ENCODE data around the gene PAIP2.
A peak's percentile ranks its signal among the peaks of the same experiment; 100 is the strongest.

PAIP2 gene

GRCh38 chr5:139381837-139382761 lies 40.4 kb downstream of the PAIP2 start:
- H3K36me3 ChIP-seq (ENCODE audit: insufficient read depth, low read length), result no peaks in the 10 kb centered on the region; the same call in 1 of the 2 replicates
- peaks cover 31% of the 10 kb centered on the region for H3K79me2 ChIP-seq (ENCODE audit: insufficient read depth, low read length)
- H4K20me1 ChIP-seq (ENCODE audit: insufficient read depth, low read length, poor library complexity, severe bottlenecking), result peaks cover 34% of the 10 kb centered on the region
- H3K9me3 ChIP-seq (ENCODE audit: insufficient read depth, low read depth, low read length), result no peaks in the 10 kb centered on the region
- no peaks in the 10 kb centered on the region; the same call in 1 of the 2 replicates for H3F3A ChIP-seq (ENCODE audit: low read depth)
- H3K27me3 ChIP-seq (ENCODE audit: insufficient read depth, low read length, poor library complexity, severe bottlenecking), result no peaks in the 10 kb centered on the region
- no peaks in the 10 kb centered on the region for H3K9me2 ChIP-seq (replicated peaks; ENCODE audit: low read depth, low read length)
- H3K9ac ChIP-seq (ENCODE audit: low read depth, low read length, poor library complexity, severe bottlenecking), result no peak overlapping the region
- TF ChIP-seq, protein P1, sequence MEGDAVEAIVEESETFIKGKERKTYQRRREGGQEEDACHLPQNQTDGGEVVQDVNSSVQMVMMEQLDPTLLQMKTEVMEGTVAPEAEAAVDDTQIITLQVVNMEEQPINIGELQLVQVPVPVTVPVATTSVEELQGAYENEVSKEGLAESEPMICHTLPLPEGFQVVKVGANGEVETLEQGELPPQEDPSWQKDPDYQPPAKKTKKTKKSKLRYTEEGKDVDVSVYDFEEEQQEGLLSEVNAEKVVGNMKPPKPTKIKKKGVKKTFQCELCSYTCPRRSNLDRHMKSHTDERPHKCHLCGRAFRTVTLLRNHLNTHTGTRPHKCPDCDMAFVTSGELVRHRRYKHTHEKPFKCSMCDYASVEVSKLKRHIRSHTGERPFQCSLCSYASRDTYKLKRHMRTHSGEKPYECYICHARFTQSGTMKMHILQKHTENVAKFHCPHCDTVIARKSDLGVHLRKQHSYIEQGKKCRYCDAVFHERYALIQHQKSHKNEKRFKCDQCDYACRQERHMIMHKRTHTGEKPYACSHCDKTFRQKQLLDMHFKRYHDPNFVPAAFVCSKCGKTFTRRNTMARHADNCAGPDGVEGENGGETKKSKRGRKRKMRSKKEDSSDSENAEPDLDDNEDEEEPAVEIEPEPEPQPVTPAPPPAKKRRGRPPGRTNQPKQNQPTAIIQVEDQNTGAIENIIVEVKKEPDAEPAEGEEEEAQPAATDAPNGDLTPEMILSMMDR (conservative IDR thresholded peaks at IDR 0.05; ENCODE audit: low read length), result no peak
- no peak for TF ChIP-seq EZH2phosphoT487 (IDR thresholded peaks at IDR 0.05; ENCODE audit: borderline replicate concordance)
- H3K4me1 ChIP-seq (ENCODE audit: insufficient read depth, low read length, poor library complexity, severe bottlenecking), result peaks cover 45% of the 10 kb centered on the region
- no peak overlapping the region for H2AFZ ChIP-seq (ENCODE audit: low read length)
- no peak overlapping the region for H3K4me3 ChIP-seq (ENCODE audit: low read length, poor library complexity, severe bottlenecking)
- H3K4me2 ChIP-seq (ENCODE audit: low read depth, low read length, poor library complexity, severe bottlenecking), result no peak overlapping the region

GRCh38 chr5:139382807-139383206 lies 41.2 kb downstream of the PAIP2 start:
- TF ChIP-seq, protein P1 (conservative IDR thresholded peaks at IDR 0.05; ENCODE audit: low read length), result no peak
- TF ChIP-seq EZH2phosphoT487 (IDR thresholded peaks at IDR 0.05; ENCODE audit: borderline replicate concordance), result no peak
- H3K9me2 ChIP-seq (replicated peaks; ENCODE audit: low read depth, low read length), result no peaks in the 10 kb centered on the region
- H3K4me1 ChIP-seq (ENCODE audit: insufficient read depth, low read length, poor library complexity, severe bottlenecking), result peaks cover 52% of the 10 kb centered on the region
- no peak overlapping the region for H3K4me3 ChIP-seq (ENCODE audit: low read length, poor library complexity, severe bottlenecking)
- no peaks in the 10 kb centered on the region for H3K27me3 ChIP-seq (ENCODE audit: insufficient read depth, low read length, poor library complexity, severe bottlenecking)
- peaks cover 1% of the 10 kb centered on the region; the same call in 1 of the 2 replicates for H3F3A ChIP-seq (ENCODE audit: low read depth)
- H2AFZ ChIP-seq (ENCODE audit: low read length), result no peak overlapping the region
- H4K20me1 ChIP-seq (ENCODE audit: insufficient read depth, low read length, poor library complexity, severe bottlenecking), result peaks cover 37% of the 10 kb centered on the region
- H3K79me2 ChIP-seq (ENCODE audit: insufficient read depth, low read length), result peaks cover 39% of the 10 kb centered on the region
- no peaks in the 10 kb centered on the region for H3K9me3 ChIP-seq (ENCODE audit: insufficient read depth, low read depth, low read length)
- no peak overlapping the region for H3K9ac ChIP-seq (ENCODE audit: low read depth, low read length, poor library complexity, severe bottlenecking)
- peaks cover under 1% of the 10 kb centered on the region; the same call in 1 of the 2 replicates for H3K36me3 ChIP-seq (ENCODE audit: insufficient read depth, low read length)
- H3K4me2 ChIP-seq (ENCODE audit: low read depth, low read length, poor library complexity, severe bottlenecking), result no peak overlapping the region

- H3K4me1 ChIP-seq (ENCODE audit: insufficient read depth, low read length, poor library complexity, severe bottlenecking), result peaks cover 56% of the 10 kb centered on the region
- H3K27me3 ChIP-seq (ENCODE audit: insufficient read depth, low read length, poor library complexity, severe bottlenecking), result no peaks in the 10 kb centered on the region
- no peaks in the 10 kb centered on the region for H3K9me3 ChIP-seq (ENCODE audit: insufficient read depth, low read depth, low read length)
- H3K9me2 ChIP-seq (replicated peaks; ENCODE audit: low read depth, low read length), result no peaks in the 10 kb centered on the region
- no peak within 1 kb of the TSS for H2AFZ ChIP-seq (ENCODE audit: low read length)
- H3K4me2 ChIP-seq (ENCODE audit: low read depth, low read length, poor library complexity, severe bottlenecking), result peak within 1 kb of the TSS; percentile 87
- peaks cover 41% of the 10 kb centered on the region for H4K20me1 ChIP-seq (ENCODE audit: insufficient read depth, low read length, poor library complexity, severe bottlenecking)
- H3K36me3 ChIP-seq (ENCODE audit: insufficient read depth, low read length), result peaks cover 3% of the 10 kb centered on the region; the same call in 1 of the 2 replicates
- peaks cover 44% of the 10 kb centered on the region for H3K79me2 ChIP-seq (ENCODE audit: insufficient read depth, low read length)
- peaks cover 3% of the 10 kb centered on the region; the same call in 1 of the 2 replicates for H3F3A ChIP-seq (ENCODE audit: low read depth)
- TF ChIP-seq, protein P1 (conservative IDR thresholded peaks at IDR 0.05; ENCODE audit: low read length), result no peak
- no peak for TF ChIP-seq EZH2phosphoT487 (IDR thresholded peaks at IDR 0.05; ENCODE audit: borderline replicate concordance)
- H3K9ac ChIP-seq (ENCODE audit: low read depth, low read length, poor library complexity, severe bottlenecking), result peak within 1 kb of the TSS; percentile 99
- H3K4me3 ChIP-seq (ENCODE audit: low read length, poor library complexity, severe bottlenecking), result no peak within 1 kb of the TSS
Observed at GRCh38 chr5:139383275-139383992, 41.8 kb downstream of the PAIP2 start, which contains the start of gene SLC23A1. TSS of gene SLC23A1 (minus strand) at chr5:139383297. CDS start at chr5:139383253, 44 bp downstream.

Measured in Loucy (cell line).